DND-41 (cell line): Measurements from ENCODE around the gene APOL5.

Experiments used
- ATAC-seq: fragments of 200-7000 bp; cut with Tn5 transposase; 3 replicates; pipeline ENCODE4 v1.9.1; 2021; ENCODE audit warnings: low read depth; ENCODE audit not compliant: insufficient read depth
- DNase-seq: peaks from one replicate; pipeline ENCODE4 v3.0.0-alpha.2; 2020
- H2AFZ ChIP-seq: 2 replicates; pipeline ENCODE4 v1.6.0; 2012; ENCODE audit warnings: low read depth, low read length
- H3K27ac ChIP-seq: 2 replicates; pipeline ENCODE4 v1.5.1; 2012; ENCODE audit warnings: low read length, inconsistent platforms
- H3K27me3 ChIP-seq: fragments of 200-600 bp; sonication (generic); 2 replicates; pipeline ENCODE4 v1.6.0; 2012; ENCODE audit warnings: low read length, mild to moderate bottlenecking, inconsistent platforms; ENCODE audit not compliant: insufficient read depth, poor library complexity
- H3K36me3 ChIP-seq: 2 replicates; pipeline ENCODE4 v1.5.1; 2012; ENCODE audit warnings: low read length, inconsistent platforms; ENCODE audit not compliant: insufficient read depth
- H3K4me1 ChIP-seq: 2 replicates; pipeline ENCODE4 v1.5.1; 2012; ENCODE audit warnings: mild to moderate bottlenecking, low read length; ENCODE audit not compliant: insufficient read depth
- H3K4me2 ChIP-seq: 2 replicates; pipeline ENCODE4 v1.6.0; 2012; ENCODE audit warnings: mild to moderate bottlenecking, moderate library complexity, low read length, inconsistent platforms; ENCODE audit not compliant: insufficient read depth
- H3K4me3 ChIP-seq, 2 experiments: fragments of 200-600 bp in 1 of 2; shearing (Covaris generic) in 1 of 2; 2 replicates each; pipeline ENCODE4 v1.5.1; 2012 to 2016; ENCODE audit warnings: inconsistent platforms in 2 of 2, low read length in 2 of 2, mild to moderate bottlenecking in 2 of 2, low read depth in 1 of 2, moderate library complexity in 1 of 2
- H3K79me2 ChIP-seq: 2 replicates; pipeline ENCODE4 v1.6.0; 2012; ENCODE audit warnings: low read length, inconsistent platforms; ENCODE audit not compliant: insufficient read depth
- H3K9ac ChIP-seq: 2 replicates; pipeline ENCODE4 v1.6.0; 2012; ENCODE audit warnings: low read depth, mild to moderate bottlenecking, inconsistent platforms, low read length, moderate library complexity
- H3K9me3 ChIP-seq: 2 replicates; pipeline ENCODE4 v1.5.1; 2012; ENCODE audit warnings: low read length, moderate library complexity, mild to moderate bottlenecking, inconsistent platforms; ENCODE audit not compliant: insufficient read depth, severe bottlenecking
- H4K20me1 ChIP-seq: 2 replicates; pipeline ENCODE4 v1.6.0; 2012; ENCODE audit warnings: low read length; ENCODE audit not compliant: insufficient read depth
- CTCF ChIP-seq: IDR thresholded peaks from 2 replicates; pipeline ENCODE4 v1.5.1; 2012; ENCODE audit warnings: borderline replicate concordance, low read length, moderate library complexity, mild to moderate bottlenecking; ENCODE audit not compliant: poor library complexity, severe bottlenecking; ENCODE audit errors: extremely low read depth
- EZH2 ChIP-seq: IDR thresholded peaks from 3 replicates; pipeline ENCODE4 v1.6.1; 2012; ENCODE audit warnings: borderline replicate concordance, low read depth, mild to moderate bottlenecking, moderate library complexity, low read length, inconsistent platforms; ENCODE audit not compliant: severe bottlenecking

The APOL5 gene

GRCh38 chr22:35761037-35761436 lies 43.4 kb downstream of the APOL5 start:
- TF ChIP-seq CTCF (peak; percentile 47), EZH2 (no peak)

GRCh38 chr22:35766654-35767580 lies 49.2 kb downstream of the APOL5 start:
- Histone ChIP-seq H3K27me3 (peaks cover 5% of the 10 kb centered on the region), H3K79me2 (no peaks in the 10 kb centered on the region), H3K9me3 (no peaks in the 10 kb centered on the region), H2AFZ (no peak overlapping the region), H4K20me1 (no peaks in the 10 kb centered on the region), H3K4me3 (no peak overlapping the region), H3K4me2 (no peak overlapping the region), H3K9ac (no peak overlapping the region), H3K27ac (no peak overlapping the region), H3K36me3 (no peaks in the 10 kb centered on the region), H3K4me1 (no peaks in the 10 kb centered on the region)
- ATAC-seq (no peak), DNase-seq (no peak)
- TF ChIP-seq CTCF (no peak), EZH2 (no peak)

More at GRCh38 chr22:35761037-35761436, 43.4 kb downstream of the APOL5 start:
- Histone ChIP-seq H3K9me3 (no peaks in the 10 kb centered on the region), H3K79me2 (no peaks in the 10 kb centered on the region), H3K4me1 (no peaks in the 10 kb centered on the region), H2AFZ (no peak overlapping the region), H3K4me2 (no peak overlapping the region), H3K4me3 (no peak overlapping the region), H3K9ac (no peak overlapping the region), H4K20me1 (no peaks in the 10 kb centered on the region), H3K36me3 (no peaks in the 10 kb centered on the region), H3K27ac (no peak overlapping the region), H3K27me3 (no peaks in the 10 kb centered on the region)
- DNase-seq (no peak), ATAC-seq (no peak)

- Histone ChIP-seq H3K36me3 (no peaks in the 10 kb centered on the region), H3K4me2 (no peak overlapping the region), H2AFZ (no peak overlapping the region), H3K4me1 (no peaks in the 10 kb centered on the region), H3K79me2 (no peaks in the 10 kb centered on the region), H3K27ac (no peak overlapping the region), H4K20me1 (no peaks in the 10 kb centered on the region), H3K27me3 (peaks cover 5% of the 10 kb centered on the region), H3K9me3 (no peaks in the 10 kb centered on the region), H3K4me3 (no peak overlapping the region), H3K9ac (no peak overlapping the region)
- no peak for DNase-seq
- no peak for ATAC-seq
- TF ChIP-seq CTCF, result no peak
- no peak for TF ChIP-seq EZH2
Measured at GRCh38 chr22:35769974-35770373, 52.3 kb downstream of the APOL5 start.
